H9 (cell line): Measurements from ENCODE around the gene NLN. TPM values are rescaled to one million over a fixed set of nuclear protein-coding genes. Genes with fewer than 3 reads are reported as not detected.

Source experiments
- DNase-seq: peaks from one replicate; pipeline ENCODE4 v3.0.0-alpha.2; 2017
- H2AFZ ChIP-seq: one replicate; pipeline ENCODE4 v1.6.1; 2013; ENCODE audit warnings: mild to moderate bottlenecking, low read length, control low read depth, moderate library complexity
- H2AK5ac ChIP-seq: 2 replicates; pipeline ENCODE4 v1.6.1; 2013; ENCODE audit warnings: low read length, control low read depth, mixed read lengths; ENCODE audit not compliant: insufficient read length
- H2BK120ac ChIP-seq: one replicate; pipeline ENCODE4 v1.6.1; 2013; ENCODE audit warnings: low read depth, mild to moderate bottlenecking, low read length, control low read depth, inconsistent platforms; ENCODE audit not compliant: poor library complexity, severe bottlenecking
- H2BK12ac ChIP-seq: 2 replicates; pipeline ENCODE4 v1.6.1; 2013; ENCODE audit warnings: low read length, control low read depth, mixed read lengths, low read depth; ENCODE audit not compliant: insufficient read length
- H2BK15ac ChIP-seq: 2 replicates; pipeline ENCODE4 v1.6.1; 2013; ENCODE audit warnings: low read depth, low read length, control low read depth
- H2BK20ac ChIP-seq: one replicate; pipeline ENCODE4 v1.6.1; 2013; ENCODE audit warnings: low read depth, mild to moderate bottlenecking, low read length, control low read depth, inconsistent platforms; ENCODE audit not compliant: poor library complexity, severe bottlenecking
- H2BK5ac ChIP-seq: 2 replicates; pipeline ENCODE4 v1.6.1; 2013; ENCODE audit warnings: low read length, control low read depth, mixed read lengths; ENCODE audit not compliant: insufficient read length
- H3K14ac ChIP-seq: 2 replicates; pipeline ENCODE4 v1.6.1; 2013; ENCODE audit warnings: low read length, control low read depth; ENCODE audit not compliant: insufficient read depth
- H3K18ac ChIP-seq: 2 replicates; pipeline ENCODE4 v1.6.1; 2013; ENCODE audit warnings: low read depth, mild to moderate bottlenecking, mixed read lengths, low read length, control low read depth; ENCODE audit not compliant: insufficient read length
- H3K23ac ChIP-seq: 2 replicates; pipeline ENCODE4 v1.6.1; 2013; ENCODE audit warnings: low read length, control low read depth, mixed read lengths, low read depth; ENCODE audit not compliant: insufficient read length
- H3K23me2 ChIP-seq: 2 replicates; pipeline ENCODE4 v1.6.1; 2013; ENCODE audit warnings: low read depth, mild to moderate bottlenecking, mixed read lengths, low read length, control low read depth; ENCODE audit not compliant: insufficient read length, poor library complexity, severe bottlenecking
- H3K27ac ChIP-seq: 2 replicates; pipeline ENCODE4 v1.5.1; 2013; ENCODE audit warnings: low read length, control low read depth, mixed read lengths, low read depth; ENCODE audit not compliant: insufficient read length
- H3K27me3 ChIP-seq: 2 replicates; pipeline ENCODE4 v1.6.1; 2013; ENCODE audit warnings: low read length, control low read depth, inconsistent platforms; ENCODE audit not compliant: insufficient read depth
- H3K4ac ChIP-seq: 2 replicates; pipeline ENCODE4 v1.6.1; 2013; ENCODE audit warnings: low read depth, mild to moderate bottlenecking, control low read depth, inconsistent platforms, low read length, moderate library complexity
- H3K4me1 ChIP-seq: 2 replicates; pipeline ENCODE4 v1.6.1; 2013; ENCODE audit warnings: low read length, control low read depth, inconsistent platforms; ENCODE audit not compliant: insufficient read depth
- H3K4me2 ChIP-seq: 2 replicates; pipeline ENCODE4 v1.6.1; 2013; ENCODE audit warnings: low read length, control low read depth, mixed read lengths; ENCODE audit not compliant: insufficient read length, insufficient read depth
- H3K56ac ChIP-seq: 2 replicates; pipeline ENCODE4 v1.6.1; 2013; ENCODE audit warnings: low read depth, mild to moderate bottlenecking, mixed read lengths, low read length, control low read depth; ENCODE audit not compliant: insufficient read length
- H3K79me1 ChIP-seq: 2 replicates; pipeline ENCODE4 v1.6.1; 2013; ENCODE audit warnings: low read depth, mild to moderate bottlenecking, moderate library complexity, low read length, control low read depth, inconsistent platforms; ENCODE audit not compliant: insufficient read depth, poor library complexity, severe bottlenecking
- H3K79me2 ChIP-seq: 2 replicates; pipeline ENCODE4 v1.6.1; 2013; ENCODE audit warnings: low read length, control low read depth, inconsistent platforms; ENCODE audit not compliant: insufficient read depth
- H3K9ac ChIP-seq: 2 replicates; pipeline ENCODE4 v1.6.1; 2013; ENCODE audit warnings: low read length, control low read depth, mixed read lengths; ENCODE audit not compliant: insufficient read length; ENCODE audit errors: extremely low read depth
- H3K9me3 ChIP-seq: one replicate; pipeline ENCODE4 v1.6.1; 2013; ENCODE audit warnings: low read depth, low read length, inconsistent platforms; ENCODE audit not compliant: control insufficient read depth
- H3T11ph ChIP-seq: one replicate; pipeline ENCODE4 v1.6.1; 2013; ENCODE audit warnings: mild to moderate bottlenecking, low read length, control low read depth, inconsistent platforms
- H4K20me1 ChIP-seq: one replicate; pipeline ENCODE4 v1.6.1; 2013; ENCODE audit not compliant: control insufficient read depth, insufficient read length, insufficient read depth
- H4K5ac ChIP-seq: 2 replicates; pipeline ENCODE4 v1.6.1; 2013; ENCODE audit warnings: low read depth, mild to moderate bottlenecking, mixed read lengths, low read length, control low read depth; ENCODE audit not compliant: insufficient read length
- H4K8ac ChIP-seq: replicated peaks from 2 replicates; pipeline ENCODE4 v1.6.1; 2013; ENCODE audit warnings: low read length, control low read depth, mixed read lengths, low read depth; ENCODE audit not compliant: insufficient read length
- H4K91ac ChIP-seq: 2 replicates; pipeline ENCODE4 v1.6.1; 2013; ENCODE audit warnings: low read depth, mild to moderate bottlenecking, moderate library complexity, mixed read lengths, low read length, control low read depth; ENCODE audit not compliant: insufficient read length
- H3K27ac Mint-ChIP-seq, 3 experiments: 2 replicates in 2 of 3; 3 replicates in 1 of 3; pipeline ENCODE4 v1.8.0; 2020 to 2021; ENCODE audit warnings: mixed read lengths in 3 of 3, mild to moderate bottlenecking in 1 of 3, moderate library complexity in 1 of 3
- H3K27me3 Mint-ChIP-seq: 2 replicates; pipeline ENCODE4 v1.8.0; 2021; ENCODE audit warnings: low read depth, mild to moderate bottlenecking, moderate library complexity, mixed read lengths
- H3K36me3 Mint-ChIP-seq, 3 experiments: 2 replicates in 2 of 3; 3 replicates in 1 of 3; pipeline ENCODE4 v1.8.0; 2020 to 2021; ENCODE audit warnings: low read depth in 3 of 3, mixed read lengths in 3 of 3; ENCODE audit not compliant: insufficient read depth in 1 of 3
- H3K4me1 Mint-ChIP-seq, 2 experiments: 2 replicates each; pipeline ENCODE4 v1.8.0; 2020; ENCODE audit warnings: mixed read lengths in 2 of 2
- H3K4me3 Mint-ChIP-seq, 2 experiments: 2 replicates in 1 of 2; 3 replicates in 1 of 2; pipeline ENCODE4 v1.8.0; 2020 to 2021; ENCODE audit warnings: mild to moderate bottlenecking in 2 of 2, mixed read lengths in 2 of 2, moderate library complexity in 1 of 2
- H3K9me3 Mint-ChIP-seq, 2 experiments: 2 replicates in 1 of 2; 3 replicates in 1 of 2; pipeline ENCODE4 v1.8.0; 2020; ENCODE audit warnings: mild to moderate bottlenecking in 2 of 2, mixed read lengths in 2 of 2, moderate library complexity in 1 of 2
- CTCF ChIP-seq: fragments of 200-600 bp; sonication (generic); conservative IDR thresholded peaks from 3 replicates; pipeline ENCODE4 v1.8.0; 2021; ENCODE audit warnings: antibody characterized with exemption, mild to moderate bottlenecking
- total RNA-seq: library from RNA; stranded (reverse); gene quantifications from 2 replicates; pipeline ENCODE4 v1.2.1, GENCODE V29; 2021

The NLN gene
- total RNA-seq, 1 experiment from 2014 or later = 137 TPM

- Histone ChIP-seq H2AK5ac (no peak overlapping the region), H3K27ac (no peak overlapping the region), H3K79me1 (no peaks in the 10 kb centered on the region), H4K91ac (no peak overlapping the region), H2BK120ac (no peak overlapping the region), H3K9me3 (no peaks in the 10 kb centered on the region), H2BK15ac (no peak overlapping the region), H4K8ac (no peak overlapping the region), H3K4me1 (no peaks in the 10 kb centered on the region), H2BK20ac (no peak overlapping the region), H3K23ac (no peak overlapping the region), H3K79me2 (peaks cover 2% of the 10 kb centered on the region; the same call in 1 of the 2 replicates), H4K20me1 (no peaks in the 10 kb centered on the region), H3K4ac (no peak overlapping the region), H3K4me2 (no peak overlapping the region), H3T11ph (no peak overlapping the region), H3K27me3 (no peaks in the 10 kb centered on the region), H3K18ac (no peak overlapping the region), H4K5ac (no peak overlapping the region), H3K9ac (no peak overlapping the region), H2BK5ac (no peak overlapping the region), H3K23me2 (peaks cover 2% of the 10 kb centered on the region), H3K14ac (no peak overlapping the region), H2AFZ (no peak overlapping the region), H3K56ac (no peak overlapping the region), H2BK12ac (no peak overlapping the region)
- no peak for TF ChIP-seq CTCF
- no peaks in the 10 kb centered on the region for H3K27me3 Mint-ChIP-seq
- H3K27ac Mint-ChIP-seq = no peak overlapping the region
- H3K9me3 Mint-ChIP-seq = no peaks in the 10 kb centered on the region; a peak in 1 of 5 replicates
- no peak overlapping the region for H3K4me3 Mint-ChIP-seq
- DNase-seq = no peak
- H3K36me3 Mint-ChIP-seq = peaks cover 8 to 18% (median 16%) of the 10 kb centered on the region in 3 experiments; a peak in 6 of 7 replicates
- peaks cover 8 to 10% of the 10 kb centered on the region in 2 experiments for H3K4me1 Mint-ChIP-seq
Measured at GRCh38 chr5:65718576-65719310, 3.3 kb upstream of the NLN start.
